GM12878 (cell line): ENCODE data around the gene CDC20B. TPM values are rescaled to one million over a fixed set of nuclear protein-coding genes. Genes with fewer than 3 reads are reported as not detected.

Source experiments
- ATAC-seq: fragments of 200-7000 bp; cut with Tn5 transposase; 3 replicates; pipeline ENCODE4 v1.9.1; 2020; ENCODE audit warnings: mild to moderate bottlenecking, moderate library complexity
- BruUV-seq: library from RNA; stranded (reverse); fragments of 400-500 nt; replicated peaks from 2 replicates; lab custom pipeline; 2021; lab: Mats Ljungman, UMichigan
- CTCF ChIA-PET: fragments of 300-600 bp; sonication (Branson Sonifier 250); formaldehyde crosslinking; extraction: SDS; loops from one replicate; lab custom pipeline; 2021; ENCODE audit warnings: inconsistent platforms; lab: Yijun Ruan, JAX
- POLR2A ChIA-PET: fragments of 350-600 bp; formaldehyde crosslinking; extraction: SDS; loops from one replicate; lab custom pipeline; 2021; ENCODE audit warnings: inconsistent platforms; lab: Charles Lee
- RAD21 ChIA-PET: fragments of 300-600 bp; sonication (Branson Sonifier 250); formaldehyde crosslinking; loops from one replicate; lab custom pipeline; 2023; ENCODE audit warnings: antibody characterized with exemption; ENCODE audit not compliant: unreplicated experiment; lab: Charles Lee
- SMC1A ChIA-PET: fragments of 300-600 bp; sonication (Branson Sonifier 250); formaldehyde crosslinking; loops from one replicate; lab custom pipeline; 2023; ENCODE audit not compliant: unreplicated experiment, uncharacterized antibody; lab: Charles Lee
- DNase-seq: peaks from one replicate; pipeline ENCODE4 v3.0.0-alpha.2; 2011; ENCODE audit warnings: low read depth, low spot score
- FAIRE-seq: peaks from 3 replicates; lab custom pipeline; 2011; peaks lifted over from hg19 to GRCh38; lab: Jason Lieb, UNC
- H2AFZ ChIP-seq: 2 replicates; pipeline ENCODE4 v1.6.0; 2011; ENCODE audit warnings: low read depth, low read length, control low read depth; ENCODE audit not compliant: control insufficient read depth
- H3K27ac ChIP-seq: 2 replicates; pipeline ENCODE4 v1.5.1; 2011; ENCODE audit warnings: control low read depth; ENCODE audit not compliant: control insufficient read depth, insufficient read depth
- H3K27me3 ChIP-seq, 2 experiments: replicated peaks in 1 of 2; 2 replicates each; pipeline versions ENCODE4 v1.6.0 to v1.6.1; 2011; ENCODE audit warnings: low read length in 1 of 2; ENCODE audit not compliant: control insufficient read depth in 2 of 2, insufficient read depth in 2 of 2
- H3K36me3 ChIP-seq, 2 experiments: 2 replicates each; pipeline ENCODE4 v1.5.1; 2011; ENCODE audit warnings: low read length in 1 of 2; ENCODE audit not compliant: control insufficient read depth in 2 of 2, insufficient read depth in 2 of 2
- H3K4me1 ChIP-seq: 2 replicates; pipeline ENCODE4 v1.6.1; 2011; ENCODE audit warnings: mild to moderate bottlenecking, low read length, moderate library complexity, mixed read lengths; ENCODE audit not compliant: control insufficient read depth, insufficient read depth
- H3K4me2 ChIP-seq: 2 replicates; pipeline ENCODE4 v1.6.0; 2011; ENCODE audit warnings: control low read depth; ENCODE audit not compliant: control insufficient read depth, insufficient read depth
- H3K4me3 ChIP-seq: fragments of 200-600 bp; sonication (generic); 2 replicates; pipeline ENCODE4 v1.5.1; 2016
- H3K79me2 ChIP-seq: 2 replicates; pipeline ENCODE4 v1.6.0; 2011; ENCODE audit warnings: low read length; ENCODE audit not compliant: control insufficient read depth, insufficient read depth
- H3K9ac ChIP-seq: 2 replicates; pipeline ENCODE4 v1.8.0; 2011; ENCODE audit warnings: low read length, control low read depth, mixed read lengths; ENCODE audit not compliant: control insufficient read depth, insufficient read depth
- H3K9me3 ChIP-seq: replicated peaks from 3 replicates; pipeline ENCODE4 v1.5.1; 2011; ENCODE audit warnings: mild to moderate bottlenecking, low read length; ENCODE audit not compliant: control insufficient read depth, insufficient read depth
- H4K20me1 ChIP-seq: 2 replicates; pipeline ENCODE4 v1.6.0; 2011; ENCODE audit not compliant: control insufficient read depth, insufficient read depth
- ASH2L ChIP-seq: fragments of 300-600, 200-600 bp; sonication (generic); IDR thresholded peaks from 2 replicates; pipeline ENCODE4 v1.6.1; 2017; ENCODE audit warnings: low read depth, mild to moderate bottlenecking, borderline replicate concordance
- MXI1 ChIP-seq: fragments of 150-350 bp; IDR thresholded peaks from 2 replicates; pipeline ENCODE4 v1.6.1; 2011; ENCODE audit warnings: low read depth, mild to moderate bottlenecking, inconsistent platforms, low read length, improper control_type of control experiment
- RAD51 ChIP-seq: fragments of 450-650 bp; IDR thresholded peaks from 2 replicates; pipeline ENCODE4 v1.6.1; 2016; ENCODE audit warnings: moderate library complexity, mild to moderate bottlenecking, inconsistent platforms
- ZNF592 ChIP-seq: fragments of 450-650 bp; IDR thresholded peaks from 2 replicates; pipeline ENCODE4 v1.6.1; 2017; ENCODE audit warnings: mild to moderate bottlenecking, moderate library complexity
- WGBS: methylation state at CpG from one replicate; pipeline ENCODE4 v1.1.6; 2016; ENCODE audit warnings: low lambda C conversion rate; ENCODE audit not compliant: insufficient replicate concordance, insufficient coverage; ENCODE audit errors: missing lambda C conversion rate; 5-methylcytosine and 5-hydroxymethylcytosine counted together
- in situ Hi-C: fragments of 300-500 bp; cut with MboI; formaldehyde crosslinking; loops from 9 replicates; pipeline ENCODE4 v1.14.3; 2018; ENCODE audit warnings: mixed read lengths
- intact Hi-C: fragments of 100-400 bp; cut with micrococcal nuclease; formaldehyde crosslinking; loops from one replicate; pipeline ENCODE4 v1.14.2; 2022; ENCODE audit not compliant: unreplicated experiment
- polyA plus RNA-seq, 11 experiments: library from polyadenylated mRNA; depleted of rRNA in 4 of 11; unstranded in 6 of 11; stranded (reverse) in 5 of 11; fragments of >200 nt; fragmentation: Nextera tagmentation in 4 of 11; fragmentation: Illumina TruSeq in 1 of 11; extraction: Ambion mirVana in 4 of 11; extraction: Trizol in 1 of 11; gene quantifications; 1 replicate in 1 of 11; 2 replicates in 10 of 11; pipeline versions ENCODE4 v1.2.1 to v1.2.3, GENCODE V29; 2011 to 2016; ENCODE audit warnings: inconsistent platforms in 2 of 11, missing spikeins in 2 of 11, low read depth in 1 of 11
- total RNA-seq, 4 experiments: library from RNA; depleted of rRNA in 3 of 4; stranded (reverse); fragments of >200 nt in 3 of 4; fragmentation: Illumina TruSeq in 1 of 4; extraction: Trizol in 1 of 4; gene quantifications; 2 replicates each; pipeline versions ENCODE4 v1.2.1 to v1.2.3, GENCODE V29; 2013 to 2021
- TF ChIP-seq, protein P1 (sequence below): fragments of 450-650 bp; IDR thresholded peaks from 2 replicates; pipeline ENCODE4 v1.6.1; 2017; ENCODE audit warnings: mild to moderate bottlenecking, low read depth, inconsistent platforms; ENCODE audit not compliant: poor library complexity, severe bottlenecking
- TF ChIP-seq, protein P2 (sequence below): IDR thresholded peaks from 2 replicates; pipeline ENCODE4 v1.6.1; 2011; ENCODE audit warnings: borderline replicate concordance, low read depth, mild to moderate bottlenecking, moderate library complexity, mixed read lengths, low read length; ENCODE audit not compliant: insufficient read depth; ENCODE audit errors: extremely low read length
- TF ChIP-seq, protein P3 (sequence below): IDR thresholded peaks from 2 replicates; pipeline ENCODE4 v1.6.1; 2011; ENCODE audit warnings: borderline replicate concordance, low read depth, mild to moderate bottlenecking, moderate library complexity, low read length; ENCODE audit not compliant: insufficient read depth, poor library complexity, severe bottlenecking
- TF ChIP-seq, protein P4 (sequence below): fragments of 450-650 bp; IDR thresholded peaks from 2 replicates; pipeline ENCODE4 v1.6.1; 2017; ENCODE audit warnings: mild to moderate bottlenecking, moderate library complexity

Gene CDC20B
- total and polyA plus RNA-seq, 10 of the 15 experiments (the other 5 are each of a cell fraction or from before 2014, with no cell fraction given): 0.05 to 0.11 TPM; not detected in 8

DNA sequence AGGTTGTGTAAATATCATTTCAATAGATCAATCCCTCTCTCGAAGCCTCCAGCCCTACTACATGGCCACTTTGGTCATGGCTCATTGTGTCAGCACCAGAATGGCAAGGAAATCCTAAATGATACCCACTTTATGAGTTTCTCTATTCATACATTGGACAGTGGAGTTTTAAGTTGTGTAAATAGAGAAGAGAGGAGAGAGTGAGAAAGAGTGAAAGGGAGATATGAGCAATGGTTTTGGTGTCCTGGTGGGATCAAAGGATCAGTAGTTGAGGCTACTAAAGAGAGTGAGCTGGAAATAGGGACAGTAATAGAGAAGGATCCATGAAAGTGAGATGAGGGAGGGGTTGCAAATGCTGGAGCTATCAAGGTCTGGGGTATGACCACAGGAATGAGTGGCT is 102.0 kb downstream of the CDC20B start:
- H3K27ac ChIP-seq: no peak overlapping the region
- no peaks in the 10 kb centered on the region for H3K79me2 ChIP-seq
- FAIRE-seq: no peak
- TF ChIP-seq, protein P1, sequence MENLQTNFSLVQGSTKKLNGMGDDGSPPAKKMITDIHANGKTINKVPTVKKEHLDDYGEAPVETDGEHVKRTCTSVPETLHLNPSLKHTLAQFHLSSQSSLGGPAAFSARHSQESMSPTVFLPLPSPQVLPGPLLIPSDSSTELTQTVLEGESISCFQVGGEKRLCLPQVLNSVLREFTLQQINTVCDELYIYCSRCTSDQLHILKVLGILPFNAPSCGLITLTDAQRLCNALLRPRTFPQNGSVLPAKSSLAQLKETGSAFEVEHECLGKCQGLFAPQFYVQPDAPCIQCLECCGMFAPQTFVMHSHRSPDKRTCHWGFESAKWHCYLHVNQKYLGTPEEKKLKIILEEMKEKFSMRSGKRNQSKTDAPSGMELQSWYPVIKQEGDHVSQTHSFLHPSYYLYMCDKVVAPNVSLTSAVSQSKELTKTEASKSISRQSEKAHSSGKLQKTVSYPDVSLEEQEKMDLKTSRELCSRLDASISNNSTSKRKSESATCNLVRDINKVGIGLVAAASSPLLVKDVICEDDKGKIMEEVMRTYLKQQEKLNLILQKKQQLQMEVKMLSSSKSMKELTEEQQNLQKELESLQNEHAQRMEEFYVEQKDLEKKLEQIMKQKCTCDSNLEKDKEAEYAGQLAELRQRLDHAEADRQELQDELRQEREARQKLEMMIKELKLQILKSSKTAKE: no peak
- TF ChIP-seq, protein P2, sequence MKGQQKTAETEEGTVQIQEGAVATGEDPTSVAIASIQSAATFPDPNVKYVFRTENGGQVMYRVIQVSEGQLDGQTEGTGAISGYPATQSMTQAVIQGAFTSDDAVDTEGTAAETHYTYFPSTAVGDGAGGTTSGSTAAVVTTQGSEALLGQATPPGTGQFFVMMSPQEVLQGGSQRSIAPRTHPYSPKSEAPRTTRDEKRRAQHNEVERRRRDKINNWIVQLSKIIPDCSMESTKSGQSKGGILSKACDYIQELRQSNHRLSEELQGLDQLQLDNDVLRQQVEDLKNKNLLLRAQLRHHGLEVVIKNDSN: no peak
- TF ChIP-seq MXI1: no peak
- no peak for TF ChIP-seq ASH2L
- TF ChIP-seq, protein P3, sequence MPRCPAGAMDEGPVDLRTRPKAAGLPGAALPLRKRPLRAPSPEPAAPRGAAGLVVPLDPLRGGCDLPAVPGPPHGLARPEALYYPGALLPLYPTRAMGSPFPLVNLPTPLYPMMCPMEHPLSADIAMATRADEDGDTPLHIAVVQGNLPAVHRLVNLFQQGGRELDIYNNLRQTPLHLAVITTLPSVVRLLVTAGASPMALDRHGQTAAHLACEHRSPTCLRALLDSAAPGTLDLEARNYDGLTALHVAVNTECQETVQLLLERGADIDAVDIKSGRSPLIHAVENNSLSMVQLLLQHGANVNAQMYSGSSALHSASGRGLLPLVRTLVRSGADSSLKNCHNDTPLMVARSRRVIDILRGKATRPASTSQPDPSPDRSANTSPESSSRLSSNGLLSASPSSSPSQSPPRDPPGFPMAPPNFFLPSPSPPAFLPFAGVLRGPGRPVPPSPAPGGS: no peak
- TF ChIP-seq, protein P4, sequence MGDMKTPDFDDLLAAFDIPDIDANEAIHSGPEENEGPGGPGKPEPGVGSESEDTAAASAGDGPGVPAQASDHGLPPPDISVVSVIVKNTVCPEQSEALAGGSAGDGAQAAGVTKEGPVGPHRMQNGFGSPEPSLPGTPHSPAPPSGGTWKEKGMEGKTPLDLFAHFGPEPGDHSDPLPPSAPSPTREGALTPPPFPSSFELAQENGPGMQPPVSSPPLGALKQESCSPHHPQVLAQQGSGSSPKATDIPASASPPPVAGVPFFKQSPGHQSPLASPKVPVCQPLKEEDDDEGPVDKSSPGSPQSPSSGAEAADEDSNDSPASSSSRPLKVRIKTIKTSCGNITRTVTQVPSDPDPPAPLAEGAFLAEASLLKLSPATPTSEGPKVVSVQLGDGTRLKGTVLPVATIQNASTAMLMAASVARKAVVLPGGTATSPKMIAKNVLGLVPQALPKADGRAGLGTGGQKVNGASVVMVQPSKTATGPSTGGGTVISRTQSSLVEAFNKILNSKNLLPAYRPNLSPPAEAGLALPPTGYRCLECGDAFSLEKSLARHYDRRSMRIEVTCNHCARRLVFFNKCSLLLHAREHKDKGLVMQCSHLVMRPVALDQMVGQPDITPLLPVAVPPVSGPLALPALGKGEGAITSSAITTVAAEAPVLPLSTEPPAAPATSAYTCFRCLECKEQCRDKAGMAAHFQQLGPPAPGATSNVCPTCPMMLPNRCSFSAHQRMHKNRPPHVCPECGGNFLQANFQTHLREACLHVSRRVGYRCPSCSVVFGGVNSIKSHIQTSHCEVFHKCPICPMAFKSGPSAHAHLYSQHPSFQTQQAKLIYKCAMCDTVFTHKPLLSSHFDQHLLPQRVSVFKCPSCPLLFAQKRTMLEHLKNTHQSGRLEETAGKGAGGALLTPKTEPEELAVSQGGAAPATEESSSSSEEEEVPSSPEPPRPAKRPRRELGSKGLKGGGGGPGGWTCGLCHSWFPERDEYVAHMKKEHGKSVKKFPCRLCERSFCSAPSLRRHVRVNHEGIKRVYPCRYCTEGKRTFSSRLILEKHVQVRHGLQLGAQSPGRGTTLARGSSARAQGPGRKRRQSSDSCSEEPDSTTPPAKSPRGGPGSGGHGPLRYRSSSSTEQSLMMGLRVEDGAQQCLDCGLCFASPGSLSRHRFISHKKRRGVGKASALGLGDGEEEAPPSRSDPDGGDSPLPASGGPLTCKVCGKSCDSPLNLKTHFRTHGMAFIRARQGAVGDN: no peak
- no peak for TF ChIP-seq RAD51
- no peak for TF ChIP-seq ZNF592
- in situ Hi-C loops: no loop called here
- H3K9me3 ChIP-seq: no peaks in the 10 kb centered on the region
- H3K27me3 ChIP-seq: no peaks in the 10 kb centered on the region
- H3K4me3 ChIP-seq: no peak overlapping the region
- no peaks in the 10 kb centered on the region for H3K36me3 ChIP-seq
- POLR2A ChIA-PET: no interaction called here
- RAD21 ChIA-PET: no interaction called here
- no peaks in the 10 kb centered on the region for H3K4me1 ChIP-seq
- DNase-seq: no peak
- intact Hi-C loops: no loop called here
- H3K9ac ChIP-seq: no peak overlapping the region
- SMC1A ChIA-PET: no interaction called here
- ATAC-seq: no peak
- no TSS peak for BruUV-seq
- no peak overlapping the region for H2AFZ ChIP-seq
- H4K20me1 ChIP-seq: no peaks in the 10 kb centered on the region
- WGBS: 0% methylated on average over 1 of the region's 1 CpG
- CTCF ChIA-PET: interaction anchor here (1.2 kb wide), 1 partner anchor 33 kb away, joined by 3 read pairs; no protein-coding TSS in a partner anchor
- H3K4me2 ChIP-seq: no peak overlapping the region
